ENCODE measurements around the gene EPS8. TPM values are rescaled to one million over a fixed set of nuclear protein-coding genes. Genes with fewer than 3 reads are reported as not detected.
"Not testable (repeated sequence)": the region's sequence is repeated elsewhere in the genome, so short reads cannot be mapped to it uniquely, and the experiment has no call there.

The EPS8 gene
- total RNA-seq, 1 donor from 2014 or later = 104 TPM

DNA sequence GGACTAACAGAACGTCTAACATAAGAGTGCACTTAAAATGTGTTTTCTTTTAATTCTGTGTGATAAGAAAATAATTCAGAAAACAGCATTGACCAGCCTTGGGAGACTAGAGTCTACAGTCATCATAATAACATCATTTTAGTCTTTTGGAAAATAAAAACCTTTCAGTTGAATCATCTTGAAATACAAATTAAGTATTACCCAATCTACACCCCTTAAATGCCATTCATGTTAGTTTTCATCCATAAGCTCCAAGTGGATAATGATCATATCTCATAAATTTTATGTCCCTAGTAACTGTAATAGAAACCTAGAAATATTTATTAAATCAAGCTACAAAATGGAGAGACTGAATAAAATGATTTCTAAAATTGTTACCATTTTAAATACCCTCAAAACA is 32.4 kb downstream of the EPS8 start:
- TF ChIP-seq, protein P1, sequence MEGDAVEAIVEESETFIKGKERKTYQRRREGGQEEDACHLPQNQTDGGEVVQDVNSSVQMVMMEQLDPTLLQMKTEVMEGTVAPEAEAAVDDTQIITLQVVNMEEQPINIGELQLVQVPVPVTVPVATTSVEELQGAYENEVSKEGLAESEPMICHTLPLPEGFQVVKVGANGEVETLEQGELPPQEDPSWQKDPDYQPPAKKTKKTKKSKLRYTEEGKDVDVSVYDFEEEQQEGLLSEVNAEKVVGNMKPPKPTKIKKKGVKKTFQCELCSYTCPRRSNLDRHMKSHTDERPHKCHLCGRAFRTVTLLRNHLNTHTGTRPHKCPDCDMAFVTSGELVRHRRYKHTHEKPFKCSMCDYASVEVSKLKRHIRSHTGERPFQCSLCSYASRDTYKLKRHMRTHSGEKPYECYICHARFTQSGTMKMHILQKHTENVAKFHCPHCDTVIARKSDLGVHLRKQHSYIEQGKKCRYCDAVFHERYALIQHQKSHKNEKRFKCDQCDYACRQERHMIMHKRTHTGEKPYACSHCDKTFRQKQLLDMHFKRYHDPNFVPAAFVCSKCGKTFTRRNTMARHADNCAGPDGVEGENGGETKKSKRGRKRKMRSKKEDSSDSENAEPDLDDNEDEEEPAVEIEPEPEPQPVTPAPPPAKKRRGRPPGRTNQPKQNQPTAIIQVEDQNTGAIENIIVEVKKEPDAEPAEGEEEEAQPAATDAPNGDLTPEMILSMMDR (IDR thresholded peaks at IDR 0.05) = no peak
- no peak for TF ChIP-seq POLR2AphosphoS5 (IDR thresholded peaks at IDR 0.05; ENCODE audit: insufficient read depth in 1 of 2, low read depth in 1 of 2)
- no peak for TF ChIP-seq POLR2A (IDR thresholded peaks at IDR 0.05)
- intact Hi-C loops (cut with DNase I) = no loop called here
- Histone ChIP-seq H3K27me3 (no peaks in the 10 kb centered on the region), H3K4me1 (peaks cover 44% of the 10 kb centered on the region), H3K27ac (no peak overlapping the region), H3K4me3 (no peak overlapping the region), H3K9me3 (no peaks in the 10 kb centered on the region), H3K36me3 (no peaks in the 10 kb centered on the region)
- no peak for DNase-seq (ENCODE audit: extremely low spot score in 2 of 2)

DNA sequence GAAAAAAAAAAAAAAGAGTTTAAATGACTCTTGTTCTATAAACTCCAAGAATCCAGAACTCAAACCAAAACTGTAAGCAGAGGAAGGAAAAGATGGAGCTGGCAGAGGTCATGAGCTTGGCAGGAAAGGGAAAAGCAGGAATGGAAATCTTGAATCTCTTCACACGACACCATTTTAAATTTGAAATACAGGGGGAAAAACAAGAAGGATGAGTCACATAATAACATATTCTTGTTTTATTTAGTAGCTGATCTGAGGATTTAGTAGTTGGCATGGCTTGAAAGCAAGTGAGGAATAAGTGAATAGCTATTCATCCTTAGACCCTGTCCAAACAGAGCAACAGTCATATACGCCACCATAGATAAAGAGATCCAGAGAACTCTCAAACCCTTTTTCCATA is 35.0 kb downstream of the EPS8 start:
- intact Hi-C loops (cut with DNase I) = no loop called here
- no peak for DNase-seq (ENCODE audit: extremely low spot score in 2 of 2)

GRCh38 chr12:15752785-15753184 is 36.4 kb downstream of the EPS8 start:
- Histone ChIP-seq H3K36me3 (no peaks in the 10 kb centered on the region), H3K4me1 (peaks cover 48% of the 10 kb centered on the region), H3K27me3 (no peaks in the 10 kb centered on the region), H3K4me3 (no peak overlapping the region), H3K27ac (no peak overlapping the region), H3K9me3 (no peaks in the 10 kb centered on the region)
- intact Hi-C loops (cut with DNase I) = no loop called here
- TF ChIP-seq, protein P1 (IDR thresholded peaks at IDR 0.05) = no peak
- TF ChIP-seq POLR2AphosphoS5 (IDR thresholded peaks at IDR 0.05; ENCODE audit: insufficient read depth in 1 of 2, low read depth in 1 of 2) = no peak
- TF ChIP-seq POLR2A (IDR thresholded peaks at IDR 0.05) = no peak
- DNase-seq (ENCODE audit: extremely low spot score in 2 of 2) = no peak

More for the DNA sequence above, 35.0 kb downstream of the EPS8 start:
- Histone ChIP-seq H3K4me1 (peaks cover 53% of the 10 kb centered on the region), H3K27ac (no peak overlapping the region), H3K27me3 (no peaks in the 10 kb centered on the region), H3K9me3 (no peaks in the 10 kb centered on the region), H3K36me3 (no peaks in the 10 kb centered on the region), H3K4me3 (no peak overlapping the region)
- no peak for TF ChIP-seq POLR2AphosphoS5 (IDR thresholded peaks at IDR 0.05; ENCODE audit: insufficient read depth in 1 of 2, low read depth in 1 of 2)
- TF ChIP-seq, protein P1 (IDR thresholded peaks at IDR 0.05) = no peak
- TF ChIP-seq POLR2A (IDR thresholded peaks at IDR 0.05) = no peak

DNA sequence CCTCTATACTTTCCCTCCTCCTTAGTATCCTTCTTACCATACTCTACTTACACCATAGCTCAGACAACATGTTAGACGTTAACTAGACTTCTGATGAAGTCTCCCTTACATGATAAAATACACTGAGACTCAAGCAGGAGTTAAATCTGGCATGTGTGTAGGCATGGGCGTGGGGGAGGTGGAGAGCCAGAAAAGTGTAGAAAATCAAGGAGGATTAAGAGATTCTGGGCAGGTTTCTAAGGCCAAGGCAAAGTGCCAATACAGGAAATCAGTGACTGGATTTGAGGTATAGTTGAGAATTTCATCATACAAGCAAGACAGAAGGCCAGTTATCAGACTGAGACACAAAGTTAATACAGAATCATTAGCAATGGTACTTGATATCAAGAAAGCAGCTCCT is 37.4 kb downstream of the EPS8 start:
- no peak overlapping the region for H3K27ac ChIP-seq
- intact Hi-C loops (cut with DNase I) = no loop called here

DNA sequence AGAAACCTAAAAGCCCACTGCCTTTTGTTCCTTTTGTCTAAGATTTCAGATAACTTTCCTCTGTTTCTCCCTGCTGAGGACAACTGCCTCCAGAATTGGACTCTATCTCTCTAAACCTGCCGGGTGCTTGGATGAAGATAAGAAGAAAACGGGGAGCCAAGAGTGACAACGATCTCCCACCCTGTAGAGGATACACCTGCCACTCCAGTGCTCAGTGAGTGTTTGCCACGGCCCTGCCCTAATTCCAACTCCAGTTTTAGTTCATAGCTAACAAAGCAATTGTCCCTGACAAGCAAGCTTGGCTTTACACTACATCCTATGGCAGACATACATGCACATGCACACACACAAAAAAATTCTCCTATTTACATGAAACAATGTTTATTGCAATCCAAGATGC is 39.3 kb downstream of the EPS8 start:
- intact Hi-C loops (cut with DNase I) = no loop called here
- DNase-seq (ENCODE audit: extremely low spot score in 2 of 2) = no peak
- no peaks in the 10 kb centered on the region for H3K9me3 ChIP-seq
- no peaks in the 10 kb centered on the region for H3K36me3 ChIP-seq
- no peak overlapping the region for H3K27ac ChIP-seq
- no peak for TF ChIP-seq POLR2AphosphoS5 (IDR thresholded peaks at IDR 0.05; ENCODE audit: insufficient read depth in 1 of 2, low read depth in 1 of 2)
- TF ChIP-seq POLR2A (IDR thresholded peaks at IDR 0.05) = no peak
- TF ChIP-seq, protein P1 (IDR thresholded peaks at IDR 0.05) = no peak
- no peaks in the 10 kb centered on the region for H3K27me3 ChIP-seq
- H3K4me3 ChIP-seq = no peak overlapping the region
- H3K4me1 ChIP-seq = peaks cover 42% of the 10 kb centered on the region

More for the DNA sequence above, 37.4 kb downstream of the EPS8 start:
- DNase-seq (ENCODE audit: extremely low spot score in 2 of 2) = no peak
- TF ChIP-seq POLR2AphosphoS5 (IDR thresholded peaks at IDR 0.05; ENCODE audit: insufficient read depth in 1 of 2, low read depth in 1 of 2) = no peak
- no peak for TF ChIP-seq POLR2A (IDR thresholded peaks at IDR 0.05)
- TF ChIP-seq, protein P1 (IDR thresholded peaks at IDR 0.05) = no peak
- H3K36me3 ChIP-seq = no peaks in the 10 kb centered on the region
- no peaks in the 10 kb centered on the region for H3K9me3 ChIP-seq
- no peak overlapping the region for H3K4me3 ChIP-seq
- no peaks in the 10 kb centered on the region for H3K27me3 ChIP-seq
- peaks cover 43% of the 10 kb centered on the region for H3K4me1 ChIP-seq

DNA sequence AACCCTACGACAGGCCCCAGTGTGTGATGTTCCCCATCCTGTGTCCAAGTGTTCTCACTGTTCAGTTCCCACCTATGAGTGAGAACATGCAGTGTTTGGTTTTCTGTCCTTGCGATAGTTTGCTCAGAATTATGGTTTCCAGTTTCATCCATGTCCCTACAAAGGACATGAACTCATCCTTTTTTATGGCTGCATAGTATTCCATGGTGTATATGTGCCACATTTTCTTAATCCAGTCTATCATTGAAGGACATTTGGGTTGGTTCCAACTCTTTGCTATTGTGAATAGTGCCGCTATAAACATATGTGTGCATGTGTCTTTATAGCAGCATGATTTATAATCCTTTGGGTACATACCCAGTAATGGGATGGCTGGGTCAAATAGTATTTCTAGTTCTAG is 47.3 kb downstream of the EPS8 start:
- H3K36me3 ChIP-seq; DNase-seq (ENCODE audit: extremely low spot score in 2 of 2); H3K4me3 ChIP-seq; H3K27me3 ChIP-seq; H3K27ac ChIP-seq; intact Hi-C loops (cut with DNase I); H3K9me3 ChIP-seq: not testable (repeated sequence)
- peaks cover 17% of the 10 kb centered on the region for H3K4me1 ChIP-seq

Data from vagina (tissue), 2 donors.